H9 (cell line): ENCODE data around the gene CACNA1H. TPM values are rescaled to one million over a fixed set of nuclear protein-coding genes. Genes with fewer than 3 reads are reported as not detected.
"Not testable (repeated sequence)": the region's sequence is repeated elsewhere in the genome, so short reads cannot be mapped to it uniquely, and the experiment has no call there.

ENCODE experiments used
- DNase-seq: peaks from one replicate; pipeline ENCODE4 v3.0.0-alpha.2; 2017
- H2AFZ ChIP-seq: one replicate; pipeline ENCODE4 v1.6.1; 2013; ENCODE audit warnings: mild to moderate bottlenecking, low read length, control low read depth, moderate library complexity
- H2AK5ac ChIP-seq: 2 replicates; pipeline ENCODE4 v1.6.1; 2013; ENCODE audit warnings: low read length, control low read depth, mixed read lengths; ENCODE audit not compliant: insufficient read length
- H2BK120ac ChIP-seq: one replicate; pipeline ENCODE4 v1.6.1; 2013; ENCODE audit warnings: low read depth, mild to moderate bottlenecking, low read length, control low read depth, inconsistent platforms; ENCODE audit not compliant: poor library complexity, severe bottlenecking
- H2BK12ac ChIP-seq: 2 replicates; pipeline ENCODE4 v1.6.1; 2013; ENCODE audit warnings: low read length, control low read depth, mixed read lengths, low read depth; ENCODE audit not compliant: insufficient read length
- H2BK15ac ChIP-seq: 2 replicates; pipeline ENCODE4 v1.6.1; 2013; ENCODE audit warnings: low read depth, low read length, control low read depth
- H2BK20ac ChIP-seq: one replicate; pipeline ENCODE4 v1.6.1; 2013; ENCODE audit warnings: low read depth, mild to moderate bottlenecking, low read length, control low read depth, inconsistent platforms; ENCODE audit not compliant: poor library complexity, severe bottlenecking
- H2BK5ac ChIP-seq: 2 replicates; pipeline ENCODE4 v1.6.1; 2013; ENCODE audit warnings: low read length, control low read depth, mixed read lengths; ENCODE audit not compliant: insufficient read length
- H3K14ac ChIP-seq: 2 replicates; pipeline ENCODE4 v1.6.1; 2013; ENCODE audit warnings: low read length, control low read depth; ENCODE audit not compliant: insufficient read depth
- H3K18ac ChIP-seq: 2 replicates; pipeline ENCODE4 v1.6.1; 2013; ENCODE audit warnings: low read depth, mild to moderate bottlenecking, mixed read lengths, low read length, control low read depth; ENCODE audit not compliant: insufficient read length
- H3K23ac ChIP-seq: 2 replicates; pipeline ENCODE4 v1.6.1; 2013; ENCODE audit warnings: low read length, control low read depth, mixed read lengths, low read depth; ENCODE audit not compliant: insufficient read length
- H3K23me2 ChIP-seq: 2 replicates; pipeline ENCODE4 v1.6.1; 2013; ENCODE audit warnings: low read depth, mild to moderate bottlenecking, mixed read lengths, low read length, control low read depth; ENCODE audit not compliant: insufficient read length, poor library complexity, severe bottlenecking
- H3K27ac ChIP-seq: 2 replicates; pipeline ENCODE4 v1.5.1; 2013; ENCODE audit warnings: low read length, control low read depth, mixed read lengths, low read depth; ENCODE audit not compliant: insufficient read length
- H3K27me3 ChIP-seq: 2 replicates; pipeline ENCODE4 v1.6.1; 2013; ENCODE audit warnings: low read length, control low read depth, inconsistent platforms; ENCODE audit not compliant: insufficient read depth
- H3K4ac ChIP-seq: 2 replicates; pipeline ENCODE4 v1.6.1; 2013; ENCODE audit warnings: low read depth, mild to moderate bottlenecking, control low read depth, inconsistent platforms, low read length, moderate library complexity
- H3K4me1 ChIP-seq: 2 replicates; pipeline ENCODE4 v1.6.1; 2013; ENCODE audit warnings: low read length, control low read depth, inconsistent platforms; ENCODE audit not compliant: insufficient read depth
- H3K4me2 ChIP-seq: 2 replicates; pipeline ENCODE4 v1.6.1; 2013; ENCODE audit warnings: low read length, control low read depth, mixed read lengths; ENCODE audit not compliant: insufficient read length, insufficient read depth
- H3K56ac ChIP-seq: 2 replicates; pipeline ENCODE4 v1.6.1; 2013; ENCODE audit warnings: low read depth, mild to moderate bottlenecking, mixed read lengths, low read length, control low read depth; ENCODE audit not compliant: insufficient read length
- H3K79me1 ChIP-seq: 2 replicates; pipeline ENCODE4 v1.6.1; 2013; ENCODE audit warnings: low read depth, mild to moderate bottlenecking, moderate library complexity, low read length, control low read depth, inconsistent platforms; ENCODE audit not compliant: insufficient read depth, poor library complexity, severe bottlenecking
- H3K79me2 ChIP-seq: 2 replicates; pipeline ENCODE4 v1.6.1; 2013; ENCODE audit warnings: low read length, control low read depth, inconsistent platforms; ENCODE audit not compliant: insufficient read depth
- H3K9ac ChIP-seq: 2 replicates; pipeline ENCODE4 v1.6.1; 2013; ENCODE audit warnings: low read length, control low read depth, mixed read lengths; ENCODE audit not compliant: insufficient read length; ENCODE audit errors: extremely low read depth
- H3K9me3 ChIP-seq: one replicate; pipeline ENCODE4 v1.6.1; 2013; ENCODE audit warnings: low read depth, low read length, inconsistent platforms; ENCODE audit not compliant: control insufficient read depth
- H3T11ph ChIP-seq: one replicate; pipeline ENCODE4 v1.6.1; 2013; ENCODE audit warnings: mild to moderate bottlenecking, low read length, control low read depth, inconsistent platforms
- H4K20me1 ChIP-seq: one replicate; pipeline ENCODE4 v1.6.1; 2013; ENCODE audit not compliant: control insufficient read depth, insufficient read length, insufficient read depth
- H4K5ac ChIP-seq: 2 replicates; pipeline ENCODE4 v1.6.1; 2013; ENCODE audit warnings: low read depth, mild to moderate bottlenecking, mixed read lengths, low read length, control low read depth; ENCODE audit not compliant: insufficient read length
- H4K8ac ChIP-seq: replicated peaks from 2 replicates; pipeline ENCODE4 v1.6.1; 2013; ENCODE audit warnings: low read length, control low read depth, mixed read lengths, low read depth; ENCODE audit not compliant: insufficient read length
- H4K91ac ChIP-seq: 2 replicates; pipeline ENCODE4 v1.6.1; 2013; ENCODE audit warnings: low read depth, mild to moderate bottlenecking, moderate library complexity, mixed read lengths, low read length, control low read depth; ENCODE audit not compliant: insufficient read length
- H3K27ac Mint-ChIP-seq, 3 experiments: 2 replicates in 2 of 3; 3 replicates in 1 of 3; pipeline ENCODE4 v1.8.0; 2020 to 2021; ENCODE audit warnings: mixed read lengths in 3 of 3, mild to moderate bottlenecking in 1 of 3, moderate library complexity in 1 of 3
- H3K27me3 Mint-ChIP-seq: 2 replicates; pipeline ENCODE4 v1.8.0; 2021; ENCODE audit warnings: low read depth, mild to moderate bottlenecking, moderate library complexity, mixed read lengths
- H3K36me3 Mint-ChIP-seq, 3 experiments: 2 replicates in 2 of 3; 3 replicates in 1 of 3; pipeline ENCODE4 v1.8.0; 2020 to 2021; ENCODE audit warnings: low read depth in 3 of 3, mixed read lengths in 3 of 3; ENCODE audit not compliant: insufficient read depth in 1 of 3
- H3K4me1 Mint-ChIP-seq, 2 experiments: 2 replicates each; pipeline ENCODE4 v1.8.0; 2020; ENCODE audit warnings: mixed read lengths in 2 of 2
- H3K4me3 Mint-ChIP-seq, 2 experiments: 2 replicates in 1 of 2; 3 replicates in 1 of 2; pipeline ENCODE4 v1.8.0; 2020 to 2021; ENCODE audit warnings: mild to moderate bottlenecking in 2 of 2, mixed read lengths in 2 of 2, moderate library complexity in 1 of 2
- H3K9me3 Mint-ChIP-seq, 2 experiments: 2 replicates in 1 of 2; 3 replicates in 1 of 2; pipeline ENCODE4 v1.8.0; 2020; ENCODE audit warnings: mild to moderate bottlenecking in 2 of 2, mixed read lengths in 2 of 2, moderate library complexity in 1 of 2
- WGBS: extraction: QIAGEN DNeasy Blood & Tissue Kit; methylation state at CpG from one replicate; pipeline ENCODE4 v1.1.7; 2013; ENCODE audit warnings: missing lambda C conversion rate, low lambda C conversion rate, mixed read lengths; ENCODE audit not compliant: insufficient read length; ENCODE audit errors: extremely low coverage; 5-methylcytosine and 5-hydroxymethylcytosine counted together
- total RNA-seq: library from RNA; stranded (reverse); gene quantifications from 2 replicates; pipeline ENCODE4 v1.2.1, GENCODE V29; 2021

Gene CACNA1H
- total RNA-seq, 1 experiment from 2014 or later: 43.3 TPM

GRCh38 chr16:1229476-1229875 is 76.6 kb downstream of the CACNA1H start:
- not testable (repeated sequence) for H3K9me3 ChIP-seq, H3K9me3 Mint-ChIP-seq

GRCh38 chr16:1230084-1230470 is 77.2 kb downstream of the CACNA1H start, which contains the start of gene TPSB2:
TPSB2 (minus strand) TSS chr16:1230184; CDS start chr16:1229951, 233 bp downstream.
- not testable (repeated sequence) for H3K56ac ChIP-seq, H2BK20ac ChIP-seq, H4K91ac ChIP-seq, H3K18ac ChIP-seq, H3K79me2 ChIP-seq, H4K5ac ChIP-seq, H2BK120ac ChIP-seq, H3K4me3 Mint-ChIP-seq, H3K9me3 ChIP-seq, H3K4me1 ChIP-seq, H3K9ac ChIP-seq, H3K4me1 Mint-ChIP-seq, H3K4ac ChIP-seq, H2AK5ac ChIP-seq, H3K4me2 ChIP-seq, H3T11ph ChIP-seq, H4K8ac ChIP-seq, H3K23ac ChIP-seq, H3K27me3 ChIP-seq, H3K14ac ChIP-seq, H3K27ac Mint-ChIP-seq, H4K20me1 ChIP-seq, H2AFZ ChIP-seq, DNase-seq, H2BK12ac ChIP-seq, H3K23me2 ChIP-seq, H3K27ac ChIP-seq, H2BK15ac ChIP-seq, H3K79me1 ChIP-seq, H3K9me3 Mint-ChIP-seq, H3K36me3 Mint-ChIP-seq, H2BK5ac ChIP-seq
- no CpG with 5 or more reads among the region's 11 CpGs for WGBS
- peaks cover 18% of the 10 kb centered on the region for H3K27me3 Mint-ChIP-seq

More at GRCh38 chr16:1229476-1229875, 76.6 kb downstream of the CACNA1H start:
- not testable (repeated sequence) for H3K27me3 ChIP-seq, H2BK15ac ChIP-seq, H3K27ac Mint-ChIP-seq, H3K4me3 Mint-ChIP-seq, H4K20me1 ChIP-seq, DNase-seq, H3T11ph ChIP-seq, H3K23ac ChIP-seq, H4K91ac ChIP-seq, H2BK5ac ChIP-seq, H3K4me2 ChIP-seq, H2AK5ac ChIP-seq, H3K36me3 Mint-ChIP-seq, H3K9ac ChIP-seq, H3K14ac ChIP-seq, H3K79me2 ChIP-seq, H4K8ac ChIP-seq, H3K4ac ChIP-seq, H3K18ac ChIP-seq, H4K5ac ChIP-seq, H3K79me1 ChIP-seq, H3K27ac ChIP-seq, H2BK12ac ChIP-seq, H3K56ac ChIP-seq, H2AFZ ChIP-seq, H3K23me2 ChIP-seq, H2BK20ac ChIP-seq, H3K4me1 Mint-ChIP-seq, H3K4me1 ChIP-seq, H2BK120ac ChIP-seq
- no CpG with 5 or more reads among the region's 13 CpGs for WGBS
- peaks cover 18% of the 10 kb centered on the region for H3K27me3 Mint-ChIP-seq
